IPS-18a (cell line): ENCODE results near the gene BUD31.

ENCODE experiments used
- H3K27ac ChIP-seq: one replicate; pipeline ENCODE4 v1.5.1; 2013; ENCODE audit warnings: low read length
- H3K27me3 ChIP-seq: one replicate; pipeline ENCODE4 v1.6.1; 2013; ENCODE audit warnings: mild to moderate bottlenecking, low read length; ENCODE audit not compliant: control insufficient read depth, insufficient read depth
- H3K36me3 ChIP-seq: one replicate; pipeline ENCODE4 v1.6.1; 2013; ENCODE audit warnings: low read depth, low read length; ENCODE audit not compliant: control insufficient read depth
- H3K4me1 ChIP-seq: one replicate; pipeline ENCODE4 v1.6.1; 2013; ENCODE audit warnings: low read depth, low read length; ENCODE audit not compliant: control insufficient read depth
- H3K4me3 ChIP-seq: one replicate; pipeline ENCODE4 v1.5.1; 2013; ENCODE audit warnings: low read length
- H3K9ac ChIP-seq: one replicate; pipeline ENCODE4 v1.6.1; 2013; ENCODE audit warnings: mild to moderate bottlenecking, low read length, moderate library complexity
- H3K9me3 ChIP-seq: one replicate; pipeline ENCODE4 v1.6.1; 2013; ENCODE audit warnings: low read depth, low read length; ENCODE audit not compliant: control insufficient read depth

BUD31 gene

GRCh38 chr7:99408379-99409191 is at the start of gene BUD31, which contains the start of gene PDAP1:
Gene BUD31 (plus strand): TSS chr7:99408969. CDS start chr7:99411093, 2,124 bp downstream.
Gene PDAP1 (minus strand): TSS chr7:99408597. CDS start chr7:99408548, 49 bp downstream.
- Histone ChIP-seq H3K9ac (peak within 1 kb of the TSS; percentile 94), H3K9me3 (no peaks in the 10 kb centered on the region), H3K27ac (peak within 1 kb of the TSS; percentile 90), H3K27me3 (no peaks in the 10 kb centered on the region), H3K36me3 (peaks cover 35% of the 10 kb centered on the region), H3K4me3 (peak within 1 kb of the TSS; percentile 88), H3K4me1 (peaks cover 11% of the 10 kb centered on the region)

GRCh38 chr7:99359465-99360154 is 49.2 kb upstream of the BUD31 start:
- H3K9me3 ChIP-seq = no peaks in the 10 kb centered on the region
- H3K4me1 ChIP-seq = no peaks in the 10 kb centered on the region
- peaks cover 47% of the 10 kb centered on the region for H3K36me3 ChIP-seq
- no peak overlapping the region for H3K27ac ChIP-seq
- H3K4me3 ChIP-seq = no peak overlapping the region
- no peaks in the 10 kb centered on the region for H3K27me3 ChIP-seq
- H3K9ac ChIP-seq = no peak overlapping the region

DNA sequence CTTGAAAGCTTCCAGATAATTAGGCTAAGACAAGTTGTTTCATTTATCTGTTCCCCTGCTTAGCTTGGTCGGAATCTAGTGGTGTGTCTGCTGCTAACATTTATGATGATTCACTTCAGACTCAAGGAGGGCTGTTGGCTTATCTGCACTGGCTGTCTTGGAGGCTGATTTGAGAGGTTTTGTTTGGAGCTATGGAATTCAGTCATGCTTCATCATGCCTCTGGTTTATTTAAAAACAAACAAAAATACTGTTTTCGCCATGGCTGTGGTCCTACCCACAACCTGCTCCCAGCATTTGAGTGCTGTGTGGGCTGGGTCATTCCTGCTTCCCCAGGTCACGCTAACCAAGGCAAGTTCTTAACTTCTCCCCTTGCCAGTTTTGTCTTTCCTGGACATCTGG is 46.0 kb upstream of the BUD31 start:
- no peak overlapping the region for H3K9ac ChIP-seq
- no peaks in the 10 kb centered on the region for H3K9me3 ChIP-seq
- H3K27ac ChIP-seq = no peak overlapping the region
- no peaks in the 10 kb centered on the region for H3K27me3 ChIP-seq
- no peak overlapping the region for H3K4me3 ChIP-seq
- H3K4me1 ChIP-seq = peaks cover 4% of the 10 kb centered on the region
- peaks cover 40% of the 10 kb centered on the region for H3K36me3 ChIP-seq

GRCh38 chr7:99363286-99363685 is 45.5 kb upstream of the BUD31 start:
- no peaks in the 10 kb centered on the region for H3K27me3 ChIP-seq
- no peak overlapping the region for H3K4me3 ChIP-seq
- no peak overlapping the region for H3K27ac ChIP-seq
- no peak overlapping the region for H3K9ac ChIP-seq
- peaks cover 4% of the 10 kb centered on the region for H3K4me1 ChIP-seq
- H3K9me3 ChIP-seq = no peaks in the 10 kb centered on the region
- peaks cover 37% of the 10 kb centered on the region for H3K36me3 ChIP-seq

- H3K9ac ChIP-seq = no peak overlapping the region
- H3K4me3 ChIP-seq = no peak overlapping the region
- H3K36me3 ChIP-seq = peaks cover 25% of the 10 kb centered on the region
- no peaks in the 10 kb centered on the region for H3K9me3 ChIP-seq
- H3K4me1 ChIP-seq = peaks cover 4% of the 10 kb centered on the region
- H3K27ac ChIP-seq = no peak overlapping the region
- no peaks in the 10 kb centered on the region for H3K27me3 ChIP-seq
These were observed 43.2 kb upstream of the BUD31 start for GRCh38 chr7:99365318-99366141.

GRCh38 chr7:99366646-99367045 is 42.1 kb upstream of the BUD31 start:
- Histone ChIP-seq H3K9me3 (no peaks in the 10 kb centered on the region), H3K9ac (no peak overlapping the region), H3K36me3 (peaks cover 24% of the 10 kb centered on the region), H3K4me3 (no peak overlapping the region), H3K27me3 (no peaks in the 10 kb centered on the region), H3K27ac (no peak overlapping the region), H3K4me1 (peaks cover 4% of the 10 kb centered on the region)

- H3K4me3 ChIP-seq = no peak overlapping the region
- peaks cover 12% of the 10 kb centered on the region for H3K36me3 ChIP-seq
- no peak overlapping the region for H3K27ac ChIP-seq
- peaks cover 4% of the 10 kb centered on the region for H3K4me1 ChIP-seq
- H3K9me3 ChIP-seq = no peaks in the 10 kb centered on the region
- no peak overlapping the region for H3K9ac ChIP-seq
- H3K27me3 ChIP-seq = no peaks in the 10 kb centered on the region
These were observed 39.9 kb upstream of the BUD31 start for GRCh38 chr7:99368750-99369389.

DNA sequence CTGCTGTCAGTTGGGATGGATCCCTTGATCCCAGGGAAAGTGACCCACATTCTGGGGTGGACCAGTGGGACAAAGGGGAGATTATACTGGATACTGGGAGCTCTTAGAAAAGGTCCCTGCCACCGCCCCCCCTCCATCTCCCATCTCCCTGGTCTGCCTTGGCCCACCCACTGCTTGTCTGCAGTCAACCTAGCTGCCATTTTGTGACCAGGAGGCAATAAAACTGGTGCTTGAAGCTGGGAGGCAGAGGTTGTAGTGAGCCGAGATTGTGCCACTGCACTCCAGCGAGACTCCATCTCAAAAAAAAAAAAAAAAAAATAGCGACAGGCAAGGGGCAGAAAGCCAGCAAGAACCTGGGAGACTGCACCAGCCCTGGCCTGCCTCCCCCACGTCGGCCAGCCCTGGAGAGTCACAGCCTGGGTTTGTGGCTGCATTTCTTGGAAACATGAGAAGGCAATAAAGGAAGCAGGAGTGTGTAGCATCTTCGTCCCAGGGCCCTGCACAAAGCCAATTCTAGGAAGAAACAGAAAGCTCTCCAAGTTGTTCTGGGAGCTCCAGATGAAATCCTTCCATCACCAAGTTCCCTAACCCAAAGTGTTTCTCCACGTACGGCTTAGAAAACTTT is 38.9 kb upstream of the BUD31 start:
- peaks cover 3% of the 10 kb centered on the region for H3K36me3 ChIP-seq
- no peak overlapping the region for H3K4me3 ChIP-seq
- no peak overlapping the region for H3K9ac ChIP-seq
- no peaks in the 10 kb centered on the region for H3K27me3 ChIP-seq
- no peak overlapping the region for H3K27ac ChIP-seq
- peaks cover 4% of the 10 kb centered on the region for H3K4me1 ChIP-seq
- H3K9me3 ChIP-seq = no peaks in the 10 kb centered on the region

DNA sequence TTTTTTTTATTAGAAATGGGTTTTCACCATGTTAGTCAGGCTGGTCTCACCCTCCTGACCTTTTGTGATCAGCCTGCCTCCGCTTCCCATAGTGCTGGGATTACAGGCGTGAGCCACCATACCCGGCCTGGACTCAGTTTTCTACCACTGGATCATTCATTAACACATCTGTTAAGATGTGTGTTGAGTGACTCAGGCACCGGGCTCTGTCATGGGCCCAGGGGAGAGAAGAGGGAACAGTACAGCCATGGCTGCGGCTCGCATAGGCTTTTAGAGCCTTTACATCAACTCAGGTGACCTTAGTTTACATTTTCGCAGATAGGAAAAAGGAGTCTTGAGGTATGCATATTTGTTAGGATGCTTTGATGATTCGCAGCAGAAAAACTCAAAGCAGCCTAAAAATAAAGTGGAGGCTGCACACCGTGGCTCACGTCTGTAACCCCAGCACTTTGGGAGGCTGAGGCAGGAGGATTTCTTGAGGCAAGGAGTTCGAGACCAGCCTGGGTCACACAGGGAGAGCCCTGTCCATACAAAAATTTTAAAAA is 37.3 kb upstream of the BUD31 start:
- no peak overlapping the region for H3K27ac ChIP-seq

GRCh38 chr7:99372275-99373090 is 36.3 kb upstream of the BUD31 start:
- Histone ChIP-seq H3K27ac (no peak overlapping the region), H3K27me3 (no peaks in the 10 kb centered on the region), H3K4me1 (no peaks in the 10 kb centered on the region), H3K4me3 (no peak overlapping the region), H3K9me3 (no peaks in the 10 kb centered on the region), H3K9ac (no peak overlapping the region), H3K36me3 (no peaks in the 10 kb centered on the region)

More for the DNA sequence above, 37.3 kb upstream of the BUD31 start:
- H3K9ac ChIP-seq = no peak overlapping the region
- peaks cover under 1% of the 10 kb centered on the region for H3K4me1 ChIP-seq
- no peak overlapping the region for H3K4me3 ChIP-seq
- no peaks in the 10 kb centered on the region for H3K36me3 ChIP-seq
- no peaks in the 10 kb centered on the region for H3K27me3 ChIP-seq
- H3K9me3 ChIP-seq = no peaks in the 10 kb centered on the region
